Sigmoid colon (tissue), 7 donors: ENCODE measurements around the gene WNT5A. TPM values are rescaled to one million over a fixed set of nuclear protein-coding genes. Genes with fewer than 3 reads are reported as not detected.

Experiments
- DNase-seq: peaks from one replicate; pipeline ENCODE4 v3.0.0-alpha.2; 2019
- H3K27ac ChIP-seq, 4 donors: fragments of 200-600 bp; sonication (generic); one replicate each; pipeline ENCODE4 v1.5.1; 2016 to 2019; ENCODE audit warnings: mild to moderate bottlenecking in 1 of 4
- H3K27me3 ChIP-seq, 3 donors: fragments of 200-600 bp; sonication (generic); one replicate each; pipeline ENCODE4 v1.5.1; 2019; ENCODE audit warnings: mild to moderate bottlenecking in 1 of 3
- H3K36me3 ChIP-seq, 4 donors: fragments of 200-600 bp; sonication (generic); one replicate each; pipeline ENCODE4 v1.5.1; 2016 to 2019
- H3K4me1 ChIP-seq, 4 donors: fragments of 200-600 bp; sonication (generic); one replicate each; pipeline ENCODE4 v1.5.1; 2017 to 2019
- H3K4me3 ChIP-seq, 4 donors: fragments of 200-600 bp; sonication (generic); one replicate each; pipeline ENCODE4 v1.5.1; 2017 to 2019; ENCODE audit warnings: mild to moderate bottlenecking in 2 of 4, moderate library complexity in 1 of 4
- H3K9me3 ChIP-seq, 4 donors: fragments of 200-600 bp in 3 of 4; sonication (generic) in 3 of 4; one replicate each; pipeline versions ENCODE4 v1.5.1 to v1.6.1; 2013 to 2019
- EP300 ChIP-seq, 4 donors: sonication (generic); formaldehyde crosslinking; IDR thresholded peaks; one replicate each; pipeline ENCODE4 v1.6.1; 2017; ENCODE audit warnings: antibody characterized with exemption in 4 of 4
- POLR2A ChIP-seq, 2 donors: fragments of 450-650 bp; IDR thresholded peaks; one replicate each; pipeline ENCODE4 v1.6.1; 2016; ENCODE audit warnings: antibody characterized with exemption in 2 of 2, mild to moderate bottlenecking in 2 of 2, moderate library complexity in 2 of 2
- POLR2AphosphoS5 ChIP-seq, 4 donors: sonication (generic); formaldehyde crosslinking; IDR thresholded peaks; one replicate each; pipeline ENCODE4 v1.6.1; 2017; ENCODE audit warnings: antibody characterized with exemption in 4 of 4
- WGBS, 2 donors: extraction: QIAGEN DNeasy Blood & Tissue Kit; methylation state at CpG; one replicate each; pipeline ENCODE4 v1.1.7; 2013; 5-methylcytosine and 5-hydroxymethylcytosine counted together
- intact Hi-C: fragments of 100-400 bp; cut with DNase I; formaldehyde crosslinking; loops from one replicate; pipeline ENCODE4 v1.15.1; 2023
- polyA plus RNA-seq, 3 donors: library from polyadenylated mRNA; stranded (reverse); fragments of 200-250 nt; gene quantifications; one replicate each; pipeline ENCODE4 v1.2.3, GENCODE V29; 2013
- total RNA-seq, 4 donors: library from RNA; depleted of rRNA; stranded (reverse); fragments of >200 nt; gene quantifications; one replicate each; pipeline ENCODE4 v1.1.0, GENCODE V29; 2016
- TF ChIP-seq, protein P1 (sequence below), 4 experiments: fragments of 450-650 bp in 3 of 4; fragments of 200-600 bp in 1 of 4; IDR thresholded peaks; one replicate each; pipeline ENCODE4 v1.5.1; 2016 to 2019; ENCODE audit warnings: antibody characterized with exemption in 4 of 4, mild to moderate bottlenecking in 3 of 4, moderate library complexity in 2 of 4
- donor health status: healthy with polysubstance abuse.
- donor health status: Bipolar disorder and iron deficiency.
- donor health status: healthy.

Gene WNT5A
- total and polyA plus RNA-seq, 7 donors: under 0.01 to 11.9 (median 3.9) TPM

DNA sequence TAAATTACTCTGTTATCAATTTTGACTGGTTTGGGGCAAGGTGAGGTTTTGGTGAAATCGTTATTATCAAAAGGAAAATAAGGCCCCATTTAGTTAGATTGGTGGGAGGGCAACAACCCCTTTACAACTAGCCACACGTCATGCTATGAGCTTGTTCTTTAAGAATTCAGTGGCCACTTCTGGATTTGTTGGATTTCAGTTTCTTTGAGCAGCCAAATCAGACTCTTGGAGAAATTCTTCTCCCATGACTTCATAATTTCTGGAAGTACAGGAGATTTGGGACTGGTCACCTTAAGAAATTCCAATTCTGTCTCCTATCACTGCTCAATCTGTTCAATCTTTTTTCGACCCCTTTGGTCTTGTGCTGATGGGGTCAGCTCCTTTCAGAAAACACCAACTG is 14.8 kb upstream of the WNT5A start:
- H3K9me3 ChIP-seq: no peaks in the 10 kb centered on the region
- no peaks in the 10 kb centered on the region for H3K36me3 ChIP-seq
- H3K27ac ChIP-seq: no peak overlapping the region
- no peaks in the 10 kb centered on the region for H3K27me3 ChIP-seq
- no peak for DNase-seq
- intact Hi-C loops: no loop called here
- 90 to 92% methylated on average over 3 of the region's 3 CpGs for WGBS, 2 donors
- no peaks in the 10 kb centered on the region for H3K4me1 ChIP-seq
- TF ChIP-seq, protein P1, sequence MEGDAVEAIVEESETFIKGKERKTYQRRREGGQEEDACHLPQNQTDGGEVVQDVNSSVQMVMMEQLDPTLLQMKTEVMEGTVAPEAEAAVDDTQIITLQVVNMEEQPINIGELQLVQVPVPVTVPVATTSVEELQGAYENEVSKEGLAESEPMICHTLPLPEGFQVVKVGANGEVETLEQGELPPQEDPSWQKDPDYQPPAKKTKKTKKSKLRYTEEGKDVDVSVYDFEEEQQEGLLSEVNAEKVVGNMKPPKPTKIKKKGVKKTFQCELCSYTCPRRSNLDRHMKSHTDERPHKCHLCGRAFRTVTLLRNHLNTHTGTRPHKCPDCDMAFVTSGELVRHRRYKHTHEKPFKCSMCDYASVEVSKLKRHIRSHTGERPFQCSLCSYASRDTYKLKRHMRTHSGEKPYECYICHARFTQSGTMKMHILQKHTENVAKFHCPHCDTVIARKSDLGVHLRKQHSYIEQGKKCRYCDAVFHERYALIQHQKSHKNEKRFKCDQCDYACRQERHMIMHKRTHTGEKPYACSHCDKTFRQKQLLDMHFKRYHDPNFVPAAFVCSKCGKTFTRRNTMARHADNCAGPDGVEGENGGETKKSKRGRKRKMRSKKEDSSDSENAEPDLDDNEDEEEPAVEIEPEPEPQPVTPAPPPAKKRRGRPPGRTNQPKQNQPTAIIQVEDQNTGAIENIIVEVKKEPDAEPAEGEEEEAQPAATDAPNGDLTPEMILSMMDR (IDR thresholded peaks at IDR 0.05): no peak
- TF ChIP-seq POLR2A (IDR thresholded peaks at IDR 0.05) (no peak), EP300 (IDR thresholded peaks at IDR 0.05) (no peak), POLR2AphosphoS5 (IDR thresholded peaks at IDR 0.05) (no peak)
- no peak overlapping the region for H3K4me3 ChIP-seq

DNA sequence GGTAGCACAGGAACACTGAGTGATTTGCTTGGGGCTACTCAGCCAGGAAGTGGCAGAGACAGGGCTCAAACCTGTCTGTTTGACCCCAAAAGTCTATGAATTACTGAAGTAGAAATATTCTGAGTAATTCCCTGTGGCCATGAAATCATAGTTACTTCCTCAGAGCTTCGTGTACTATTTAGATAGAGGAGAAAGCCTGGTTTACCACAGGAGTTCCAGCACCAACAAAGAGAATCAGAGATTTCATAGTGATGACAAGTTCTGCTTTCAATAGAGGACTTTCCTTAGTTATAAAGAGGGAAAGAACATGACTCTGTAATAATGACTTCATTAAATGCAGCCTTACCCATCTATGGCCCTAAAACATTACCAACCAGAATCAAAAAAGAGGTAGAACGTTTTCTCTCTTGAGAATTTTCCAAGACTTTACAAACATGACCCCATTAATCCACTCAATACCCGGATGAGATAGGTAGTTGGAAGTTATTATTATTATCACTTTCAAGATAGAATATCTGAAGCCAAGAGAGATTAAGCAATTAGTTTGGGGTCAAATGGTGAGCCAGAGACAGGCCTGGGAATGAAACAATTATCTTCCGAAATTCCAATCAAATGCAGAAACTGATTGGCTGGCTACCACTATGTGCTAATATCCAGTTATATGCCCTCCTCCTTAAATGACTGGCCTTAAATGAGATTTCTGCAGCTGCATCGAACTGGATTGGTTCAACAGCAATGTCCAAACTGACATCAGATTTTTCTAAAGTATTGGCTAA is 13.6 kb upstream of the WNT5A start:
- Histone ChIP-seq H3K4me1 (no peaks in the 10 kb centered on the region), H3K27me3 (no peaks in the 10 kb centered on the region), H3K36me3 (no peaks in the 10 kb centered on the region), H3K4me3 (no peak overlapping the region), H3K9me3 (no peaks in the 10 kb centered on the region), H3K27ac (no peak overlapping the region)
- TF ChIP-seq POLR2A (IDR thresholded peaks at IDR 0.05) (no peak), EP300 (IDR thresholded peaks at IDR 0.05) (no peak), POLR2AphosphoS5 (IDR thresholded peaks at IDR 0.05) (no peak)
- TF ChIP-seq, protein P1 (IDR thresholded peaks at IDR 0.05): no peak
- WGBS, 2 donors: 84 to 89% methylated on average over 5 of the region's 5 CpGs
- intact Hi-C loops: no loop called here
- DNase-seq: no peak

DNA sequence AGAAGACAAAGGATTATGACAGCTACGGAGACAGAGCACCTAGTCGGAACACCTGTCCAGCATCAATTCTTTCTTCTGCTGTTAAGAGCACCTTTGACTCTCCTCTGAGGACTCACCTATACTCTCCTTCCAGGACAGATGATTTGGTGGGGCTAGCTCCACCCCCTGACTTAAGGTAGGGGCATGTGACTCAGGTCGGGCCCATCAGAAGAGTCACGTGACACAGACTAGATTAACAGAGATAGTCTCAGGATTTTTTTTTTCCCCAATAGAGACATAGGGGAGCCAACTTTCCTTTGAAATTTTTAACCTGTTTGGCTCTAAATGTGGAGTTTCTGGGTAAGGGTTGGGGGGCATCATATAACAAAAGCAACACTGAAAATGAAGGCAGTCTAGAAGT is 11.4 kb upstream of the WNT5A start:
- H3K4me1 ChIP-seq: no peaks in the 10 kb centered on the region
- DNase-seq: no peak
- no peaks in the 10 kb centered on the region for H3K36me3 ChIP-seq
- H3K27me3 ChIP-seq: no peaks in the 10 kb centered on the region
- no peak overlapping the region for H3K4me3 ChIP-seq
- H3K27ac ChIP-seq: no peak overlapping the region
- WGBS, 2 donors: 88 to 91% methylated on average over 4 of the region's 4 CpGs
- H3K9me3 ChIP-seq: no peaks in the 10 kb centered on the region
- TF ChIP-seq POLR2AphosphoS5 (IDR thresholded peaks at IDR 0.05): no peak
- TF ChIP-seq, protein P1 (IDR thresholded peaks at IDR 0.05): no peak
- no peak for TF ChIP-seq POLR2A (IDR thresholded peaks at IDR 0.05)
- TF ChIP-seq EP300 (IDR thresholded peaks at IDR 0.05): no peak
- intact Hi-C loops: no loop called here

DNA sequence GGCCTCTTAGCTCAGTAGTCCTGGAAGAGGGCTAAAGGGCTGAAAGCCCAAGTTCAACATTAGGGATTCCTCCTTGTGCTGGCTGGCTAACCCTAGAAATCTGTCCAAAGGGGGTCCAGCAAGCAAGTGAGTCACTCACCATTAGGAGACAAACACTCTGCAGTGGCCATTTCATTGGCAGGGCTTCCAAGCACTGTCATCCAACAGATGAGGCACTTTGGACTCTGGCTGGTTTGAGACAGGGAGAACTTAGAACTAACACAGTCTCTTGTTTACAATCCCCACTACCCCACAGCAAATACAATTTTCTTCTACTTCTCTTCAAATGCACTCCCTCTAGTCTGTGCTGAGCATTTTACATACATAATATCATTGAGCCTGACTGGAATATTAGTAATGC is 10.1 kb upstream of the WNT5A start:
- DNase-seq: no peak
- Histone ChIP-seq H3K9me3 (no peaks in the 10 kb centered on the region), H3K36me3 (no peaks in the 10 kb centered on the region), H3K27me3 (no peaks in the 10 kb centered on the region), H3K4me3 (no peak overlapping the region), H3K4me1 (no peaks in the 10 kb centered on the region), H3K27ac (no peak overlapping the region)
- intact Hi-C loops: no loop called here
- TF ChIP-seq EP300 (IDR thresholded peaks at IDR 0.05) (no peak), POLR2A (IDR thresholded peaks at IDR 0.05) (no peak), POLR2AphosphoS5 (IDR thresholded peaks at IDR 0.05) (no peak)
- TF ChIP-seq, protein P1 (IDR thresholded peaks at IDR 0.05): no peak

DNA sequence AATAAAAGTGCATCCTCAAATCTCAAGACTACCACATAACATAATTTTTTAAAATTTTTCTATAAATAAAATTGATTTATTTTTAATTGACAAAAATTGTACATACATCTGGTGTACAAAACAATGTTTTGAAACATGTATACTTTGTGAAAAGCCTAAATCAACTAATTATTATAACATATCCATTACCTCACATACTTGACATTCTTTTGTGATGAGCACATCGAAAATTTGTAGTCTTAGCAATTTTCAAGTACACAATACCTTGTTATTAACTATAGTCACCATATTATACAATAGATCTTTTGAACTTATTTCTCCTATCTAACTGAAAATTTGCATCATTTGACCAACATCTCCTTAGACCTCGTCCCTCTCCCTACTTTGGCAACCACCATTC is 7.9 kb upstream of the WNT5A start:
- Histone ChIP-seq H3K9me3 (no peaks in the 10 kb centered on the region), H3K27ac (no peak overlapping the region), H3K27me3 (no peaks in the 10 kb centered on the region), H3K4me1 (peaks cover 0 to 16% (median 14%) of the 10 kb centered on the region in 4 donors), H3K36me3 (no peaks in the 10 kb centered on the region), H3K4me3 (no peak overlapping the region)
- no peak for DNase-seq
- WGBS, 2 donors: 90 to 92% methylated on average over 2 of the region's 2 CpGs
- intact Hi-C loops: no loop called here
- TF ChIP-seq, protein P1 (IDR thresholded peaks at IDR 0.05): no peak
- no peak for TF ChIP-seq POLR2AphosphoS5 (IDR thresholded peaks at IDR 0.05)
- TF ChIP-seq POLR2A (IDR thresholded peaks at IDR 0.05): no peak
- no peak for TF ChIP-seq EP300 (IDR thresholded peaks at IDR 0.05)
